Activated naive CD4-positive, alpha-beta T cell treated with anti-CD3 and anti-CD28 coated beads, Interleukin-2, amount 10 ng/mL, durations not matched to agents 7 days and 5 days (primary cell): ENCODE results near the gene RAB3C.
A peak's percentile ranks its signal among the peaks of the same experiment; 100 is the strongest.

Source experiments
- CTCF ChIA-PET: fragments of 350-600 bp; sonication (Branson Sonifier 250); formaldehyde crosslinking; loops from one replicate; lab custom pipeline; 2021; ENCODE audit warnings: antibody characterized with exemption; lab: Charles Lee
- DNase-seq: peaks from one replicate; pipeline ENCODE4 v3.0.0-alpha.2; 2020
- H3K27ac Mint-ChIP-seq: one replicate; pipeline ENCODE4 v1.8.0; 2021; ENCODE audit warnings: mild to moderate bottlenecking, moderate library complexity, mixed read lengths
- H3K27me3 Mint-ChIP-seq: one replicate; pipeline ENCODE4 v1.8.0; 2021; ENCODE audit warnings: mild to moderate bottlenecking, mixed read lengths
- H3K36me3 Mint-ChIP-seq: one replicate; pipeline ENCODE4 v1.8.0; 2021; ENCODE audit warnings: mixed read lengths
- H3K4me1 Mint-ChIP-seq: one replicate; pipeline ENCODE4 v1.8.0; 2021; ENCODE audit warnings: mixed read lengths
- H3K4me3 Mint-ChIP-seq: one replicate; pipeline ENCODE4 v1.8.0; 2021; ENCODE audit warnings: mild to moderate bottlenecking, moderate library complexity, mixed read lengths
- H3K9me3 Mint-ChIP-seq: one replicate; pipeline ENCODE4 v1.8.0; 2021; ENCODE audit warnings: mixed read lengths

Gene RAB3C

GRCh38 chr5:58745350-58745749 is 162.5 kb downstream of the RAB3C start:
- Mint-ChIP-seq H3K27me3 (peaks cover 4% of the 10 kb centered on the region), H3K36me3 (no peaks in the 10 kb centered on the region), H3K4me3 (no peak overlapping the region), H3K9me3 (no peaks in the 10 kb centered on the region), H3K27ac (no peak overlapping the region), H3K4me1 (no peaks in the 10 kb centered on the region)
- CTCF ChIA-PET, result interaction anchor here (0.6 kb wide), 1 partner anchor 93 kb away, joined by 3 read pairs; no protein-coding TSS in a partner anchor
- DNase-seq, result no peak

GRCh38 chr5:58746321-58746720 is 163.4 kb downstream of the RAB3C start:
- CTCF ChIA-PET, result no interaction called here
- no peaks in the 10 kb centered on the region for H3K36me3 Mint-ChIP-seq
- H3K4me1 Mint-ChIP-seq, result no peaks in the 10 kb centered on the region
- no peaks in the 10 kb centered on the region for H3K9me3 Mint-ChIP-seq
- H3K27ac Mint-ChIP-seq, result no peak overlapping the region
- DNase-seq, result no peak
- H3K27me3 Mint-ChIP-seq, result peaks cover 4% of the 10 kb centered on the region
- no peak overlapping the region for H3K4me3 Mint-ChIP-seq

GRCh38 chr5:58750036-58750435 is 167.2 kb downstream of the RAB3C start:
- no peak for DNase-seq
- no peaks in the 10 kb centered on the region for H3K9me3 Mint-ChIP-seq
- CTCF ChIA-PET, result no interaction called here

GRCh38 chr5:58751222-58751837 is 168.5 kb downstream of the RAB3C start:
- Mint-ChIP-seq H3K36me3 (no peaks in the 10 kb centered on the region), H3K27me3 (peaks cover 10% of the 10 kb centered on the region), H3K9me3 (no peaks in the 10 kb centered on the region), H3K4me1 (no peaks in the 10 kb centered on the region), H3K4me3 (no peak overlapping the region), H3K27ac (no peak overlapping the region)
- CTCF ChIA-PET, result no interaction called here
- no peak for DNase-seq

More at GRCh38 chr5:58750036-58750435, 167.2 kb downstream of the RAB3C start:
- Mint-ChIP-seq H3K36me3 (no peaks in the 10 kb centered on the region), H3K27ac (no peak overlapping the region), H3K4me3 (no peak overlapping the region), H3K27me3 (peaks cover 5% of the 10 kb centered on the region), H3K4me1 (no peaks in the 10 kb centered on the region)

GRCh38 chr5:58752104-58752503 is 169.2 kb downstream of the RAB3C start:
- no peak overlapping the region for H3K4me3 Mint-ChIP-seq
- H3K36me3 Mint-ChIP-seq, result no peaks in the 10 kb centered on the region
- no peak overlapping the region for H3K27ac Mint-ChIP-seq
- no peaks in the 10 kb centered on the region for H3K4me1 Mint-ChIP-seq
- CTCF ChIA-PET, result interaction anchor here (0.6 kb wide), 1 partner anchor 678 kb away, joined by 3 read pairs; no protein-coding TSS in a partner anchor
- H3K27me3 Mint-ChIP-seq, result peaks cover 10% of the 10 kb centered on the region
- H3K9me3 Mint-ChIP-seq, result no peaks in the 10 kb centered on the region
- DNase-seq, result no peak

- CTCF ChIA-PET, result interaction anchor here (0.6 kb wide), 1 partner anchor 51 kb away, joined by 4 read pairs; no protein-coding TSS in a partner anchor
- Mint-ChIP-seq H3K27ac (no peak overlapping the region), H3K27me3 (peaks cover 10% of the 10 kb centered on the region), H3K9me3 (no peaks in the 10 kb centered on the region), H3K4me1 (no peaks in the 10 kb centered on the region), H3K4me3 (no peak overlapping the region), H3K36me3 (no peaks in the 10 kb centered on the region)
- no peak for DNase-seq
These were observed 170.6 kb downstream of the RAB3C start for GRCh38 chr5:58753446-58753845.

GRCh38 chr5:58754250-58754649 is 171.4 kb downstream of the RAB3C start:
- Mint-ChIP-seq H3K9me3 (no peaks in the 10 kb centered on the region), H3K27ac (no peak overlapping the region), H3K27me3 (peaks cover 10% of the 10 kb centered on the region), H3K36me3 (no peaks in the 10 kb centered on the region), H3K4me3 (no peak overlapping the region), H3K4me1 (peaks cover 2% of the 10 kb centered on the region)
- no peak for DNase-seq
- CTCF ChIA-PET, result no interaction called here

GRCh38 chr5:58755397-58755796 is 172.5 kb downstream of the RAB3C start:
- H3K36me3 Mint-ChIP-seq, result no peaks in the 10 kb centered on the region
- H3K4me1 Mint-ChIP-seq, result peaks cover 13% of the 10 kb centered on the region
- DNase-seq, result no peak
- no peak overlapping the region for H3K27ac Mint-ChIP-seq
- CTCF ChIA-PET, result no interaction called here
- no peak overlapping the region for H3K4me3 Mint-ChIP-seq
- H3K9me3 Mint-ChIP-seq, result no peaks in the 10 kb centered on the region
- peaks cover 10% of the 10 kb centered on the region for H3K27me3 Mint-ChIP-seq

GRCh38 chr5:58759745-58760144 is 176.9 kb downstream of the RAB3C start:
- Mint-ChIP-seq H3K27ac (peak overlapping the region; percentile 68), H3K4me3 (peak overlapping the region; percentile 65), H3K36me3 (no peaks in the 10 kb centered on the region), H3K4me1 (peaks cover 20% of the 10 kb centered on the region), H3K9me3 (no peaks in the 10 kb centered on the region), H3K27me3 (peaks cover 4% of the 10 kb centered on the region)
- DNase-seq, result no peak
- CTCF ChIA-PET, result interaction anchor here (1.0 kb wide), 1 partner anchor 73 kb away, joined by 4 read pairs; no protein-coding TSS in a partner anchor

- H3K36me3 Mint-ChIP-seq, result no peaks in the 10 kb centered on the region
- no peaks in the 10 kb centered on the region for H3K9me3 Mint-ChIP-seq
- CTCF ChIA-PET, result no interaction called here
- H3K4me3 Mint-ChIP-seq, result peak overlapping the region; percentile 65
- H3K27ac Mint-ChIP-seq, result peak overlapping the region; percentile 68
- peaks cover 4% of the 10 kb centered on the region for H3K27me3 Mint-ChIP-seq
- no peak for DNase-seq
- H3K4me1 Mint-ChIP-seq, result peaks cover 20% of the 10 kb centered on the region
These were observed 177.3 kb downstream of the RAB3C start for GRCh38 chr5:58760222-58760621.

GRCh38 chr5:58761407-58761806 is 178.5 kb downstream of the RAB3C start:
- Mint-ChIP-seq H3K9me3 (no peaks in the 10 kb centered on the region), H3K4me1 (peaks cover 20% of the 10 kb centered on the region), H3K27me3 (no peaks in the 10 kb centered on the region), H3K4me3 (no peak overlapping the region), H3K36me3 (no peaks in the 10 kb centered on the region), H3K27ac (no peak overlapping the region)
- DNase-seq, result no peak
- CTCF ChIA-PET, result no interaction called here

- H3K9me3 Mint-ChIP-seq, result no peaks in the 10 kb centered on the region
- no peak overlapping the region for H3K27ac Mint-ChIP-seq
- DNase-seq, result no peak
- H3K4me1 Mint-ChIP-seq, result peaks cover 20% of the 10 kb centered on the region
- no peaks in the 10 kb centered on the region for H3K27me3 Mint-ChIP-seq
- no peak overlapping the region for H3K4me3 Mint-ChIP-seq
- CTCF ChIA-PET, result no interaction called here
- no peaks in the 10 kb centered on the region for H3K36me3 Mint-ChIP-seq
These were observed 180.5 kb downstream of the RAB3C start for GRCh38 chr5:58763390-58763789.

GRCh38 chr5:58764199-58764598 is 181.3 kb downstream of the RAB3C start:
- Mint-ChIP-seq H3K4me1 (peaks cover 18% of the 10 kb centered on the region), H3K9me3 (no peaks in the 10 kb centered on the region), H3K27me3 (no peaks in the 10 kb centered on the region), H3K36me3 (no peaks in the 10 kb centered on the region), H3K4me3 (no peak overlapping the region), H3K27ac (no peak overlapping the region)
- CTCF ChIA-PET, result no interaction called here
- no peak for DNase-seq

GRCh38 chr5:58765058-58765457 is 182.2 kb downstream of the RAB3C start:
- Mint-ChIP-seq H3K36me3 (no peaks in the 10 kb centered on the region), H3K27ac (no peak overlapping the region), H3K9me3 (no peaks in the 10 kb centered on the region), H3K4me1 (peaks cover 9% of the 10 kb centered on the region), H3K27me3 (no peaks in the 10 kb centered on the region), H3K4me3 (no peak overlapping the region)
- no peak for DNase-seq
- CTCF ChIA-PET, result no interaction called here

- Mint-ChIP-seq H3K9me3 (no peaks in the 10 kb centered on the region), H3K27me3 (no peaks in the 10 kb centered on the region), H3K27ac (no peak overlapping the region), H3K4me1 (no peaks in the 10 kb centered on the region), H3K36me3 (no peaks in the 10 kb centered on the region), H3K4me3 (no peak overlapping the region)
- no peak for DNase-seq
- CTCF ChIA-PET, result no interaction called here
These were observed 184.2 kb downstream of the RAB3C start for GRCh38 chr5:58767104-58767503.
